ENCODE measurements around the gene CPNE6. TPM values are rescaled to one million over a fixed set of nuclear protein-coding genes. Genes with fewer than 3 reads are reported as not detected.

The CPNE6 gene
- total and polyA plus RNA-seq, 2 of the 8 experiments (the other 6 are each of a cell fraction or from before 2014, with no cell fraction given), result 0.05 TPM; not detected in 1

Other genes with a start within 250 kb of the CPNE6 start
- 16.2 and 19.2 TPM in 2 replicates for gene DHRS4, start 117.8 kb upstream of the CPNE6 start, total RNA-seq (2021; fragmentation: NEBNext Ultra II Directional; extraction: Animal tissue kit (Norgen Biotek cat#: 25700))
- gene DHRS4, start 117.8 kb upstream of the CPNE6 start, polyA plus RNA-seq (2011; rRNA removed), result 11.7 and 18.3 TPM in 2 replicates
- 15.2 and 15.4 TPM in 2 replicates for gene DHRS4L2, start 82.6 kb upstream of the CPNE6 start, total RNA-seq (2021; fragmentation: NEBNext Ultra II Directional; extraction: Animal tissue kit (Norgen Biotek cat#: 25700))
- gene DHRS4L2, start 82.6 kb upstream of the CPNE6 start, polyA plus RNA-seq (2011; rRNA removed), result 12.3 and 14.2 TPM in 2 replicates
- gene CARMIL3, start 19.6 kb upstream of the CPNE6 start, total RNA-seq (2021; fragmentation: NEBNext Ultra II Directional; extraction: Animal tissue kit (Norgen Biotek cat#: 25700)), result 8.5 and 9.0 TPM in 2 replicates
- gene CARMIL3, start 19.6 kb upstream of the CPNE6 start, polyA plus RNA-seq (2011; rRNA removed), result 6.0 and 7.8 TPM in 2 replicates
- gene PCK2, start 22.7 kb downstream of the CPNE6 start, total RNA-seq (2021; fragmentation: NEBNext Ultra II Directional; extraction: Animal tissue kit (Norgen Biotek cat#: 25700)), result 79.3 and 81.9 TPM in 2 replicates
- 115 and 221 TPM in 2 replicates for gene PCK2, start 22.7 kb downstream of the CPNE6 start, polyA plus RNA-seq (2011; rRNA removed)
- 63.6 and 67.2 TPM in 2 replicates for gene DCAF11, start 43.2 kb downstream of the CPNE6 start, total RNA-seq (2021; fragmentation: NEBNext Ultra II Directional; extraction: Animal tissue kit (Norgen Biotek cat#: 25700))
- 60.4 and 74.6 TPM in 2 replicates for gene DCAF11, start 43.2 kb downstream of the CPNE6 start, polyA plus RNA-seq (2011; rRNA removed)
- 1.1 TPM in 2 replicates for gene NRL, start 43.4 kb downstream of the CPNE6 start, total RNA-seq (2021; fragmentation: NEBNext Ultra II Directional; extraction: Animal tissue kit (Norgen Biotek cat#: 25700))
- 2.1 and 2.2 TPM in 2 replicates for gene NRL, start 43.4 kb downstream of the CPNE6 start, polyA plus RNA-seq (2011; rRNA removed)
- gene FITM1, start 59.1 kb downstream of the CPNE6 start, total RNA-seq (2021; fragmentation: NEBNext Ultra II Directional; extraction: Animal tissue kit (Norgen Biotek cat#: 25700)), result 0.33 and 0.76 TPM in 2 replicates
- gene FITM1, start 59.1 kb downstream of the CPNE6 start, polyA plus RNA-seq (2011; rRNA removed), result 0.53 and 0.80 TPM in 2 replicates
- 85.9 and 91.7 TPM in 2 replicates for gene PSME1, start 64.6 kb downstream of the CPNE6 start, total RNA-seq (2021; fragmentation: NEBNext Ultra II Directional; extraction: Animal tissue kit (Norgen Biotek cat#: 25700))
- gene PSME1, start 64.6 kb downstream of the CPNE6 start, polyA plus RNA-seq (2011; rRNA removed), result 57.4 and 74.9 TPM in 2 replicates
- gene EMC9, start 70.0 kb downstream of the CPNE6 start, total RNA-seq (2021; fragmentation: NEBNext Ultra II Directional; extraction: Animal tissue kit (Norgen Biotek cat#: 25700)), result 36.9 and 38.4 TPM in 2 replicates
- 47.2 and 60.1 TPM in 2 replicates for gene EMC9, start 70.0 kb downstream of the CPNE6 start, polyA plus RNA-seq (2011; rRNA removed)
- gene PSME2, start 75.0 kb downstream of the CPNE6 start, total RNA-seq (2021; fragmentation: NEBNext Ultra II Directional; extraction: Animal tissue kit (Norgen Biotek cat#: 25700)), result 111 and 118 TPM in 2 replicates
- 71.8 and 76.8 TPM in 2 replicates for gene PSME2, start 75.0 kb downstream of the CPNE6 start, polyA plus RNA-seq (2011; rRNA removed)
- gene RNF31, start 75.9 kb downstream of the CPNE6 start, total RNA-seq (2021; fragmentation: NEBNext Ultra II Directional; extraction: Animal tissue kit (Norgen Biotek cat#: 25700)), result 57.8 and 72.0 TPM in 2 replicates
- gene RNF31, start 75.9 kb downstream of the CPNE6 start, polyA plus RNA-seq (2011; rRNA removed), result 17.5 and 40.6 TPM in 2 replicates
- 11.1 and 11.4 TPM in 2 replicates for gene IRF9, start 89.7 kb downstream of the CPNE6 start, total RNA-seq (2021; fragmentation: NEBNext Ultra II Directional; extraction: Animal tissue kit (Norgen Biotek cat#: 25700))
- gene IRF9, start 89.7 kb downstream of the CPNE6 start, polyA plus RNA-seq (2011; rRNA removed), result 13.2 and 13.3 TPM in 2 replicates
- 25.8 and 28.5 TPM in 2 replicates for gene REC8, start 100.5 kb downstream of the CPNE6 start, total RNA-seq (2021; fragmentation: NEBNext Ultra II Directional; extraction: Animal tissue kit (Norgen Biotek cat#: 25700))
- 9.8 and 19.1 TPM in 2 replicates for gene REC8, start 100.5 kb downstream of the CPNE6 start, polyA plus RNA-seq (2011; rRNA removed)
- gene IPO4, start 117.3 kb downstream of the CPNE6 start, total RNA-seq (2021; fragmentation: NEBNext Ultra II Directional; extraction: Animal tissue kit (Norgen Biotek cat#: 25700)), result 108 and 109 TPM in 2 replicates
- gene IPO4, start 117.3 kb downstream of the CPNE6 start, polyA plus RNA-seq (2011; rRNA removed), result 55.5 and 80.6 TPM in 2 replicates
- 22.2 and 25.3 TPM in 2 replicates for gene TM9SF1, start 123.9 kb downstream of the CPNE6 start, total RNA-seq (2021; fragmentation: NEBNext Ultra II Directional; extraction: Animal tissue kit (Norgen Biotek cat#: 25700))
- 24.6 and 29.2 TPM in 2 replicates for gene TM9SF1, start 123.9 kb downstream of the CPNE6 start, polyA plus RNA-seq (2011; rRNA removed)
- gene TSSK4, start 134.1 kb downstream of the CPNE6 start, total RNA-seq (2021; fragmentation: NEBNext Ultra II Directional; extraction: Animal tissue kit (Norgen Biotek cat#: 25700)), result 0.28 TPM in 1 of 2 replicates, not detected in the other
- 0.05 TPM in 1 of 2 replicates, not detected in the other for gene TSSK4, start 134.1 kb downstream of the CPNE6 start, polyA plus RNA-seq (2011; rRNA removed)
- gene CHMP4A, start 141.9 kb downstream of the CPNE6 start, total RNA-seq (2021; fragmentation: NEBNext Ultra II Directional; extraction: Animal tissue kit (Norgen Biotek cat#: 25700)), result 32.9 and 36.4 TPM in 2 replicates
- gene CHMP4A, start 141.9 kb downstream of the CPNE6 start, polyA plus RNA-seq (2011; rRNA removed), result 23.4 and 37.6 TPM in 2 replicates
- gene MDP1, start 144.5 kb downstream of the CPNE6 start, total RNA-seq (2021; fragmentation: NEBNext Ultra II Directional; extraction: Animal tissue kit (Norgen Biotek cat#: 25700)), result 14.3 and 17.7 TPM in 2 replicates
- 25.3 and 32.2 TPM in 2 replicates for gene MDP1, start 144.5 kb downstream of the CPNE6 start, polyA plus RNA-seq (2011; rRNA removed)
- gene NEDD8, start 160.8 kb downstream of the CPNE6 start, total RNA-seq (2021; fragmentation: NEBNext Ultra II Directional; extraction: Animal tissue kit (Norgen Biotek cat#: 25700)), result 241 and 253 TPM in 2 replicates
- gene NEDD8, start 160.8 kb downstream of the CPNE6 start, polyA plus RNA-seq (2011; rRNA removed), result 196 and 317 TPM in 2 replicates
- gene GMPR2, start 161.4 kb downstream of the CPNE6 start, total RNA-seq (2021; fragmentation: NEBNext Ultra II Directional; extraction: Animal tissue kit (Norgen Biotek cat#: 25700)), result 85.3 and 88.3 TPM in 2 replicates
- 52.9 and 61.6 TPM in 2 replicates for gene GMPR2, start 161.4 kb downstream of the CPNE6 start, polyA plus RNA-seq (2011; rRNA removed)
- 31.0 and 36.7 TPM in 2 replicates for gene TINF2, start 171.1 kb downstream of the CPNE6 start, total RNA-seq (2021; fragmentation: NEBNext Ultra II Directional; extraction: Animal tissue kit (Norgen Biotek cat#: 25700))
- 23.5 and 31.7 TPM in 2 replicates for gene TINF2, start 171.1 kb downstream of the CPNE6 start, polyA plus RNA-seq (2011; rRNA removed)
- gene TGM1, start 191.6 kb downstream of the CPNE6 start, total RNA-seq (2021; fragmentation: NEBNext Ultra II Directional; extraction: Animal tissue kit (Norgen Biotek cat#: 25700)), result 2.0 and 2.2 TPM in 2 replicates
- 1.8 and 4.1 TPM in 2 replicates for gene TGM1, start 191.6 kb downstream of the CPNE6 start, polyA plus RNA-seq (2011; rRNA removed)
- gene RABGGTA, start 200.0 kb downstream of the CPNE6 start, total RNA-seq (2021; fragmentation: NEBNext Ultra II Directional; extraction: Animal tissue kit (Norgen Biotek cat#: 25700)), result 16.0 and 16.9 TPM in 2 replicates
- 49.8 and 65.1 TPM in 2 replicates for gene RABGGTA, start 200.0 kb downstream of the CPNE6 start, polyA plus RNA-seq (2011; rRNA removed)
- 8.8 and 13.4 TPM in 2 replicates for gene DHRS1, start 228.2 kb downstream of the CPNE6 start, total RNA-seq (2021; fragmentation: NEBNext Ultra II Directional; extraction: Animal tissue kit (Norgen Biotek cat#: 25700))
- 31.7 and 40.2 TPM in 2 replicates for gene DHRS1, start 228.2 kb downstream of the CPNE6 start, polyA plus RNA-seq (2011; rRNA removed)
- gene NOP9, start 228.3 kb downstream of the CPNE6 start, total RNA-seq (2021; fragmentation: NEBNext Ultra II Directional; extraction: Animal tissue kit (Norgen Biotek cat#: 25700)), result 34.8 and 39.3 TPM in 2 replicates
- gene NOP9, start 228.3 kb downstream of the CPNE6 start, polyA plus RNA-seq (2011; rRNA removed), result 17.8 and 22.4 TPM in 2 replicates
- not detected in 2 replicates for gene CIDEB, start 236.4 kb downstream of the CPNE6 start, total RNA-seq (2021; fragmentation: NEBNext Ultra II Directional; extraction: Animal tissue kit (Norgen Biotek cat#: 25700))
- 0.09 and 0.11 TPM in 2 replicates for gene CIDEB, start 236.4 kb downstream of the CPNE6 start, polyA plus RNA-seq (2011; rRNA removed)
- gene LTB4R2, start 238.6 kb downstream of the CPNE6 start, total RNA-seq (2021; fragmentation: NEBNext Ultra II Directional; extraction: Animal tissue kit (Norgen Biotek cat#: 25700)), result 6.7 and 7.0 TPM in 2 replicates
- gene LTB4R2, start 238.6 kb downstream of the CPNE6 start, polyA plus RNA-seq (2011; rRNA removed), result 5.3 and 9.8 TPM in 2 replicates
- gene LTB4R, start 239.9 kb downstream of the CPNE6 start, total RNA-seq (2021; fragmentation: NEBNext Ultra II Directional; extraction: Animal tissue kit (Norgen Biotek cat#: 25700)), result 4.1 and 6.8 TPM in 2 replicates
- gene LTB4R, start 239.9 kb downstream of the CPNE6 start, polyA plus RNA-seq (2011; rRNA removed), result 6.7 and 9.7 TPM in 2 replicates

All from H1 (cell line).